CD4-positive, alpha-beta T cell treated with Interleukin-17A for 1 hour (primary cell): ENCODE measurements around the gene UGT1A6.

ENCODE experiments used
- DNase-seq: peaks from one replicate; pipeline ENCODE4 v3.0.0-alpha.2; 2020

UGT1A6 gene

GRCh38 chr2:233803292-233803911 lies 110.7 kb downstream of the UGT1A6 start:
- no peak for DNase-seq

- DNase-seq = no peak
Observed at GRCh38 chr2:233803994-233804393, 111.3 kb downstream of the UGT1A6 start.

- no peak for DNase-seq
Observed at GRCh38 chr2:233807215-233807865, 114.7 kb downstream of the UGT1A6 start.

DNA sequence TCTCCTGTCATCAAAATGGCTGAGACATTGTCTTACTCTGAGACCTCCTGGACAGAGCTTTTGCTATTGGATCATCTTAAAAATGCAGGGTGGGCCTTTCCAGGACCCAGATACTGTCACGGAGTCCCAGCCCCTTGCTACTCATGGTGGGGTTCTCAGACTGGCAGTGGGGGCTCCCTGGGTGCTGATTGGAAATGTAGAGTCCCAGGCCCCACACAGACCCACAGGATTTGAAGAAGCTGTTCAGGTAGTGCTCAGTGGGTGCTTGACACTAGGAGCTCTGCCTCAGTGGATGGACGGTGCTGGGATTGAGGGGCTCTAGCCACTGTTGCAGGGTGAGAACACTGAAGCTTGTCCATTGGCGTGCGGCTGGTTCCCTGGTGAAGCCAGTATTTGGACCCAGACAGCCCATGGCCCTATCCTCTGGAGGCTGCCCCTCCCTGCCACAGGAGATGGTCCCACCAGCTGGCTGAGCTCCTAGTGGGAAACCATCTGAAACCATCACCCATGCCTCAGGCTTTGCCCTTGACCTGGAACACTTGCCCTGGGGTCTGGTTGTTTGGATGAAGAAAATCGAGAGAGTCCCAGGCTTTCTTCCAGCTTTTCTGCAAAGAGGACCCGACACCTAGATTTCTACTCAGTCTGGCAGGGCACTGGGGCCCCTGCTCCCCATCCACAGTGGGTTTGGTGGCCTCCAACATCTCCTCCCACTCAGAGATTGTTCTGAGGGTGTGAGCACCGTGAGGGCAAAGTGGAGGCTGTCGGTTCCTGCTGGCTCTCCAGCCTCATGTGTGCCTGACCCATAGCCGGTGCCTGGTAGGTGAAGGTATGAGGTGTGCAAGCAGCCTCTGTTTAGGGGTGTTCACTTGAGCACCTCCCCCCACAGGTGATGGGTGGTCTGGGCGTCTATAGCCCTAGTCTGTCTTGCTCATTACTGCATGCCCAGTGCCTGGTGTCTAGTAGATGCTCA lies 115.6 kb downstream of the UGT1A6 start:
- DNase-seq = no peak

- no peak for DNase-seq
Observed at GRCh38 chr2:233810385-233810784, 117.7 kb downstream of the UGT1A6 start.

- DNase-seq = no peak
Observed at GRCh38 chr2:233811087-233811486, 118.4 kb downstream of the UGT1A6 start.

GRCh38 chr2:233811732-233812131 lies 119.0 kb downstream of the UGT1A6 start:
- no peak for DNase-seq

- no peak for DNase-seq
Observed at GRCh38 chr2:233813236-233814055, 120.8 kb downstream of the UGT1A6 start.

DNA sequence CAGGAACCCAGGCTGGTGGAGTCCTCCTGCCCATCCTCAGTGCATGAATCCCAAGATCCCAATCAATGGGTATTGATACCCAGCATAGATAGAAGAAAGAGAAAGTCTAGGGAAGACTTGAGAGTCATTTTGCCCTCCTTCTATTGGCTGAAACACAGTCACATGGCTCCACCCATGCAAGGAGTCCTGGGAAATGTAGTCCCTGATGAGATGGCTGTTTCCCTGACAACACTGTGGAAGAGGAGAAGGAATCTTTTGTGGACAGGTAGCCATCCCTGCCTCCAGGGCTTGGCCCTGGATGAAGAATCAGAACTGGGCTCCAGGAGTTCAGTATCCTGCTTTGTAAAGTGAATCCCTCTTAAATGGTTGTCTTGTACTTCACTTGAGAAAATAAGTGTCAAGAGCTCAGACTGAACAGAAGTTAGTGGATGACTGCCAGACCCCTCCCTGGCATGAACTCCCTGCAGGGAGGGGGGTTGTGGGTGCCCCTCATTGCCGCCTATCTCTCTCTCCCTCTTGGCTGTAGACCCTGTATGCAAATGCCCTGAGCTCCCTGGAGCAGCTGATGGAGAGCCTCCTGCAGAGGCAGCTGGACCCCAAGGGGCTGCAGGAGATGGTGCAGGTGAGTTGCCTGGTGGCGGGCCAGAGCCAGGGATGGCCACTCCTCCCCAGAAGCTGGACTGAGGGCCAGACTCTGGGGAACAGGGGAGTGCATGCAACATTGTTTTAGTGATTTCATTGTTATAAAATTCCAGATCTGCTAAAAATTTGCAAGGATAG lies 121.6 kb downstream of the UGT1A6 start:
- DNase-seq = no peak

DNA sequence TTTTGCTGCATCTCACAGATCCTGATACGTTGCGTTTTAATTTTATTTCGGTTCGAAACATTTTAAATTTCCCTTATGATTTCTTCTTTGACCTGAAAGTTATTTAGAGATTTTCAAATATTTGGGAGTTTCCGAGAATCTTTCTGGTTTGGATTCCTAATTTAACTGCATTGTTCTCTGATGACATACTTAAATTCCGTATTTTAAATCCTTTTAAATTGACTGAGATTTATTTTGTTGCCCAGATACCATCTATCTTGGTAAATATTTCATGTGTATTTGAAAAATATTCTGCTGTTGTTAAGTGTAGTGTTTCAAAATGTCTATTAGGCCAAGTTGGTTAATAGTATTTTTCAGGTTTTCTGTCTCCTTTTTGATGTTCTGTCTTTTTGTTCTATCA lies 123.2 kb downstream of the UGT1A6 start:
- DNase-seq = no peak

DNA sequence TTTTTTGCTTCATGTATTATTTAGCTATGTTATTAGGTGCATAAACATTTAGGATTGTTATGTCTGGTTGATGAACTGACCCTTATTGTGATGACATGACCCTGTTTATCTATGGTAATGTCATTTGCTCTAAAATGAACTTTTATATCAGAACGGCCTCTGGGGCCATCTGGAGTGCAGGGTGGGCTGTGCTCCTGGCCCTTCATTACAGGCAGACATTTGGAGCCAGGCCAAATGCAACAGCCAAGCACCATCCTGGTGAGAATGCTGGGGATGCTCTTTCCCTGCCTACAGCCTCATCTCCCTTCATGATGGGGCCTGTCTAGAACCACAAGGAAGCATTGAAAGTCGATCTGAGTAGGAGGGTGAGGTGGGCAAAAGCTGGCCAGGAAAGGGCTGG lies 123.6 kb downstream of the UGT1A6 start:
- no peak for DNase-seq

GRCh38 chr2:233816771-233817170 lies 124.1 kb downstream of the UGT1A6 start:
- DNase-seq = no peak

- DNase-seq = no peak
Observed at GRCh38 chr2:233817361-233817911, 124.7 kb downstream of the UGT1A6 start.

- no peak for DNase-seq
Observed at GRCh38 chr2:233817995-233818638, 125.4 kb downstream of the UGT1A6 start.

DNA sequence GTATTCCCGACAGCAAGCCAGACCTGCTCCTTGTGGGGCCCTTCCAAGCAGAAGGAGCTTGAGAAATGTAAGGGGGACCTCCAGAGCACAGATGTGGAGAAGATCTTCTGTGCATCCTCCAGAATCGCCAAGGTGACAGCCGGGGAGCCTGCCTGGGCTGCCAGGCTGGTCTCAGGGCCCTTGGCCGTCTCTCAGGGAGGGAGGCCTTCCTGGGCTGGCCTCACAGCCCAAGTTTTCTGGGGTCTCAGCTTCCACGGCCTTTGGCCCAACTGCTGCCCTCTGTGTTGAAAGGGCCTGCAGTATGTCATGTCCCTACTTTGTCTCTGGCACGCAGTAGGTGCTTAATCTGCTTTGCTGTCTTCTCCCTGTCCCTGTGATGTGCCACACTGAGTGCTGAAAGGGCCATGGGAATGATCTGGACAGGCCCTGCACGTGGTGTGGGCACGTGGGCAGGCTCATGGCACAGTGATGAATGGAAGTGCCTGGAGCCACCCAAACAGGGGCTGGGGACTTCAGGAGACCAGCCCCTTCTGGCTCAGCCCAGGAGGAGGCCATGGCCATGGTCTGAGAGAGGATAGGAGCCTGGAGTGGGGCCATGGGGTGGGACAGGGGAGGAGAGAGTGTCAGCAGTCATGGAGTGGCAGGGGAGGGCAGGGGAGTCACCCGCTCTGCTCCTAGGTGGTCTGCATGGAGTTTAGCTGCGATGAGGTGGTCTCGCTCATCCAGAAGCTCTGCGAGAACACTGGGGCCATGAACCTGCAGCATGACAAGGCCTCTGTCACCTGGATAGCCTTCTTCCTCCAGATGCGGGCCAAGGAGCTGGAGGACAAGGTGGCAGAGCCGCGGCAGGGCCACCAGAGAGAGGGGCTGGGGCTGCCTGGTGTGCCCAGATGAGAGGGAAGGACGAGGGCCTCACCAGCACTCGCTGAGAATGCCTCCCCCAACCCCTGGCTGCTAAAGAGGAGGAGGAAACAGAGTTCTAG lies 126.2 kb downstream of the UGT1A6 start:
- DNase-seq = no peak

GRCh38 chr2:233819884-233820773 lies 127.4 kb downstream of the UGT1A6 start:
- no peak for DNase-seq

DNA sequence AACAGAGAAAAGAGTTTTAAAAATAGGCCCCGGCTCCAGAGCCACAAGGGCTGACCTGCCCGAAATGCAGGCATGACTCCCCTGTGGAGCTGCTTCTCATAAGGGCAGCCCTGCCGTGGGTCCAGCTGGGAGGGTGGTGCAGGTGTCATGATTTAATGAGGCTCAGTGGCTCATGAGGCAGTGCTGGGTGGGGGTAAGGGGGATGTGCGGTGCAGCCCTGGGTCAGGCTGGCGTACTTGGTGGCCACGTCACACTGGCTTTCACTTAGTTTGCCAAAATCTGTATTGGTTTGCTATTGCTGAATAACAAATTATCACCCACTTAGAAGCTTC lies 128.1 kb downstream of the UGT1A6 start:
- DNase-seq = no peak

GRCh38 chr2:233821196-233821595 lies 128.5 kb downstream of the UGT1A6 start:
- DNase-seq = no peak

DNA sequence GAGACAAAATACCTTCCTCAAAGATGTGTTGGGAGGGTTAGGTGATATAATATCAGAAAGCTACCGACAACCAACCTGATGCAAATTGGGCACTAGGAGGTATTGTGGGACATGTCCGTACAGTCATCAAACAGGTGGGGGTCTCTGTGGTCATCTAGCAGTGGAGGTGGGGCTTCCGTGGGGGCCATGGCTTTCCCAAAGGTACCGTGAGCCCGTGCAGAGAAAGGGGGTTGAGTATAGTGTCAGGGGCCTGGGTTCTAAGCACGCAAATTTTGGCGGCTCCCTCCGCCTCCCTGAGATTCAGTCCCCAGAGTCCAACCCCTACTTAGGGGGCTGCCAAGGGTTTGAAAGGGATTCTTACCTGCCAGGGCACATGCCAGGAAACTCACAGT lies 129.0 kb downstream of the UGT1A6 start:
- no peak for DNase-seq
